Hematopoietic multipotent progenitor cell treated with erythropoietin and hydrocortisone succinate and interleukin-3 and kit ligand, for 4 days (in vitro differentiated cells): Measurements from ENCODE around the gene CIBAR2.

Source experiments
- DNase-seq: peaks from one replicate; pipeline ENCODE4 v3.0.0-alpha.2; 2015

CIBAR2 gene

DNA sequence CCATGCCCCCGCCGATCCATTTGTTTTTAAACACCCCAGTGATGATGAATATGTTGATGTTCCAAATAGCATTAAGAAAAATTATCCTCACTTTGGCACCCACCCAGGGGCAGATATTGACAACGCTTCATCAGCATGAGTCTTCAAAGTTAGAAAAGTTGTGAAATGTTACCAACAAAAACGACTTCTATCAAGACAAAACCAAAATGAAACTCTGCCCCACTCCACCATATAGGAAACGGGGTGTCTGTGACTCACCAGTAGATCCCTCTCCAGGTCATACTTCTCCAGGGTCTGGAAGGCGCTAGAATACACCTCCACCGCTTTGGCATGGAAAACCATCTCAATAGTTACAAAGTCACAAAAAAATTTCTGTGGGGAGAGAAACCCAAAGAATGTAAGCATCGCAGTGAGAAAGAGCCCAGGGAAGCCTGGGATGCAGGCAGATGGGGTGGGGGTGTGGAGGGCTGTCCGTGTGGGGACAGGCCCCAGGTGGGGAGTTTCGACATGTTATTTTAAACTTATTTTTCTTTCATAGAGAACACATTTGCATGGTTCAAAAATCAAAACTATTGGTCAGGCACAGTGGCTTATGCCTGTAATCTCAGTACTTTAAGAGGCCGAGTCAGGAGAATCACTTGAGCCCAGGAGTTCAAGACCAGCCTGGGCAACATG lies 10.2 kb downstream of the CIBAR2 start:
- DNase-seq: no peak

DNA sequence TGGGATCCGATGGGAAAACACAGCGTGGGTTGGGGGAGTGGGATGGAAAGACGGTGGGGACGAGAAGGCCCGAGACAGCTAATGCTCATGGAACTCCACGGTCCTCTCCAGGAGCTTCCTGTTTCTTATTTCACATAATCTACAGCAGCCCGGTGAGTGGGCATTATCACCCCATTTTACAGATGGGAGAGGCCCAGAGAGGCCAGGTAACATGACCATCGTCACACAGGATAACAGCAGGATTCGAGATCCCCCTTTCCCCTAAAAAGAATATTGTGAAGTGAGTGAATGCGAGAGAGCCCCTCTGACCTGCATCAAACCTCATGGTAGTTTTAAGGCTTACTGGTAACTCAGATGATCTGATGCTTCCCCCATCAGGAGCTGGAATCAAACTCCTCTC lies 12.0 kb downstream of the CIBAR2 start:
- no peak for DNase-seq

DNA sequence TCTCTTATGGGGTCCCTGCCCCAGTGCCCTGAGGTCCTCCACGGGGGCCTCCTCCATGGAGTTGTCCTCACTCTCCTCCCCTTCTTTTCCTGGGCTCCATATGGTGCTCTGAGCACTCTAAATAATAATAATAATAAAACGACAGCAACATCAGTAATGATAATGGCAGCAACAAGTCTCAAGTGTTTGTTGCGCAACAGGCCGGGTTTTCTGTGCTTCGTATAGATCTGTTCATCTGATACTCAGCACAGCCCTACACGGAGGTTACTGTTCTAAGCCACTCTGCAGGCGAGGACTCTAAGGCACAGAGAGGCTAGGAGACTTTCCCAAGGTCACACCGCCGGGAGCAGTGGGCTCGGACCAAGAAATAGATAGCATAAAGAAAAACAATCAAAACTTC lies 13.7 kb downstream of the CIBAR2 start:
- DNase-seq: peak; percentile 56

DNA sequence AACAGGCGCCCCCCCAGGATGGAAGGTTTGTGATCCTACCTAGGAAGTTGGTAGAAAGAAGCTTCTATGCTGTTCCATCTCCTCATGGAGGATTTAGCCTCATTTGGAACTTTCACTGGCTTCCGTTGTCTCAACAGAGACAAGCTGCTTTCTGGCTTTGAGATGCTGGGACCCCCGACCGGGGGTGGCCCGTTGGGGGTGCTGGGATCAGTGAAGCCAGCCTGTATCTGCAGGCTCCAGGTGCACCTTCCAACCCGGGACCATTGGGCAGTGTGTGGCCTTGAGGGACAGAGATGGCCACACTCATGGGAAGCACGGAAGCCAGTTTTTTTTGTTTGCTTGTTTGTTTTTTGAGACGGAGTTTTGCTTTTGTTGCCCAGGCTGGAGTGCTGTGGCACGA lies 15.4 kb downstream of the CIBAR2 start:
- DNase-seq: no peak

DNA sequence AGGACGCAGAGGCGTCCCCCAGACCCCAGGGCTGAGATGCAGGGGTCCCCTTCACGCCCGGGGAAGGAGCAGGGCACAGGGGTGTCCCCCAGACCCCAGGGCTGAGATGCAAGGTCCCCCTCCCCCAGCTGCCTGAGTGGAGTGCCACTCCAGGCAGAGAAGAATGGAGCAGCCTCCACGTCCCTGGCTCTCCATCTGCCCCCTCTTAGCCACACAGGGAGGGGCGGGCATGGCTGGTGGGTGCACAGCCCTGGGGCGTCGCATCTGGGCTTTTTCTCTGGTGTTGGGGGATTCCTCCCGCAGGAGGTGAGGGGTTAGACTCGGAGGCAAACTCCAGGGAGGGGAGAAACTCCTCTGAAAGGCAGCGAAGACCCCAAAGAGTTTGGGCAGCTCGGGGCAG lies 17.5 kb downstream of the CIBAR2 start:
- DNase-seq: no peak

DNA sequence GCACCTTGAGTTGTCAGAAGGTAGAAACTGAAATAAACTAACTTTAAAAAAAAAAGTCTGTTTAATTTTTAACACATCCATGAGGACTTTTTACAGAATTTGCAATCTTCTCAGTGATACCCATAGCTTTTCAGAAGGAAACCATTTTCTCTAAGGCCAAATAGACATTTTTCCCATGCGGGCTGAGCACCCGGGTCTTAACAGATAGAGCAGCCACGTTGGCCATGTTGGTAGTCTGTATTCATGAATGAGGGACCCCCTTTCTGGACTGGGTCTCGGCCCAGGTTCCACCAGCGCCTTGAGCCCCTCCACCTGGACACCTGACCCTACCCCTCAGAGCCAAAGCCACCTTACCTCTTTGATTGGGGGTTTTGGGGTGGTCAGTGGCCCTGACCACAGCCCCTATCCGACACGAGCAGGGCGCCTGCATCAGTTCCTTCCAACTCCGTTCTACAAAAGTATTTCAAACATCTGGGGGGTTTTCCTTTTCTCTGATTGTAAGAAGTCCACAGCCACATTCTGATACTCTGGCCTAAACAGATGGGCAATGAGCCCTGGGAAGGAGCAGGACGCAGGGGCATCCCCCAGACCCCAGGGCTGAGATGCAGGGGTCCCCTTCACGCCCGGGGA lies 18.0 kb downstream of the CIBAR2 start:
- no peak for DNase-seq

DNA sequence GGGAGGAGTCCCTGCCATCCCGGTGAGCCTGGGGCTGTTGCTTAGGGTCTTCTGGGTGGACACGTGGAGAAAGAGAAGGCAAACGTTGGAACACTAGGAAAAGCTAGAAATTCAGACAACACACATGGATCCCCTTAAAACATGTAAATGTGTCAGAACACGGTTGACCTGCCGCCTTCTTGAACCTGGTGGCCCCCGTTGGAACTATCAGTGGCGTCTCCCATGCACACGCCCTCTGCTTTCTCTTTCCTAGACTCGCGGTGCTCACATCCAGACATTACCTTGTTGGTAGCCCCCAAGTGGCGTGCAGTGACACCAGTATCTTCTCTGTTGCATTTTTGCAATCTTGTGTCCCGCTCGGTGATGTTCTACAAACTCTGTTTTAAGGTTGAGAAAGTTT lies 18.6 kb downstream of the CIBAR2 start:
- no peak for DNase-seq

DNA sequence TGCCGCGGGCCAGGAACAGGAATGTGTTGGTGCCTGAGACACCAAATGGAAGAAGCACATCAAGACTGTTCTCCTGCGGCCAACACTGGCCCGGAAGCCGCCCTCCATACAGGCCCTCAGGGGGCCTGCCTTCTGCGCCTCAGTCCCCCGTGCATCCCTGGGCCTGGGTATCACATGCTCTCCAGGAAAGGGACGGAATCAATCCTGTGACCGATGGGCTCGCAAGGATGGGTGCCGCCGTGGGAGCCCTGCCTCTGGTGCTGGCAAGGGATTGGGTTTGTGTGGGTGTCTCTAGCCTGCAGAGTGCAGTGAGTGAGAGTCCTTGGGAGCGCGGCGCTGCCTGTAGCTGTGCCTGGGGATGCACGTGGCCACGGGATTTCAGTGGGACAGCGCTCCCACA lies 19.4 kb downstream of the CIBAR2 start:
- no peak for DNase-seq

DNA sequence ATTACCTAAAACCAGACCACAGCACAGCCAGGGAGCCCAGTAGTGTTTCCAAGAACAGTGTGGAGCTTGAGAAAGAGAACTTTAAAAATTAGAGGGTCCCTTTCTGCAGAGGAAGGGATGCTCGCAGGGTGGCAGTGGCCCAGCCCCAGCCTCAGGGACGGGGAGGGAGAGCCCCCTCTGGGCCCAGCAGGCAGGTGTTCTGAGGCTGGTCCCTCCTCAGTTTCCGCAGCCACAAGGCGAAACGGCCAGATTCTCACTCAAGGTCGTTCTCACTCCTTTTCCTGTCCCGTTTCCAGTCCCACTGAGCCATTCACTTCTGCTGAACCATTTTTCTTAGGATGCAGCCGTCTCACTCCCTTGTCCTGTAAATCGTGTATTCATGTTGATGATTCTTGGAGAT lies 20.0 kb downstream of the CIBAR2 start:
- DNase-seq: no peak

DNA sequence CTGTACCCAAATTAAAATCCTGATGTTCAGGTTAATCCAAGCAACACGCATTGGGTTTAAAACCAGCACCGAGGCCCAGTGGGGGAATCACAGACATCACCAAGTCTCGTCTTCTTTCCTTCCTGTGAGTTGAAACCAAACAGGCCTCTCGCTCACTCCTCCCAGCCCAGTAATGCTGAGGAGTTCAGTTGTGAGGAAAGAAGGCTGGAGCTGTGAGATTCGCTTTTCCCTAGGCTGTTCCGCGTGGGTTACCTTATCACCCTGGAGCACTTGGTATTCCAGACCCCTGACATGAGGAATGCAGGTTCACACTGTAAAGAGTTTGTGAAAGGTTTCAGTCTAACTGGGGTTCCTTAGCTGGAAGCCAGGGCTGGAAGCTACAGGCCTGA lies 20.8 kb downstream of the CIBAR2 start:
- no peak for DNase-seq

DNA sequence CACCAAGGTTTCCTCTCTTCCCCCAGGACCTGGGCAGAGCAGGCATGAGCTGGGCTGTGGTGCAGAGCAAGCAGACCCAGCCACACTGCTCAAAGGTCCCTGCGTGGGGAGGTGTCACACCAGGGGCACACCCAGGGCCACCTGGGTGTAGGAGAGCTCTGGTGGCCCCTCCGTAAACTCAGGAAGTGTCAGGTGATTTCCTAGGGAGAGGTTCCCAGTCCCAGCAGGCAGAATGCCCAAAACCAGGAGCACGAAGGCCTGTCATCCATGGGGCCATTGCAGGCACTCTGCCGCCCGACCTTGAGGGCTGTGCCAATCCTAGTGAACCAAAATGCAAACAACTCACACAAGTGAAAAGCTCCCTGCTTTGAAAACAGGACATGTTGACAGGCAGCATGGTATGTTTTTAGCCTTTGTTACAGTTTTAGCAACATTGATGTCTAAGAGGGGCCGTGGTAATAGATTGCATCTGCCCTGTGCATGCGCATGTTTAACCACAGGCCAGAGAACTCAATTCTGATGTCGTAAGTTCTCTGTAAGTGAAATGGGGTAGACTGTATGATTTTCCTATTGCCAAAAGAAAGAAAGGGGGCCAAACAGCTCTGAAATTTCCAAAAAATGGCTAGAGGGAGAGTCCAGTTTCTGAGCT lies 21.3 kb downstream of the CIBAR2 start:
- DNase-seq: peak; percentile 73

DNA sequence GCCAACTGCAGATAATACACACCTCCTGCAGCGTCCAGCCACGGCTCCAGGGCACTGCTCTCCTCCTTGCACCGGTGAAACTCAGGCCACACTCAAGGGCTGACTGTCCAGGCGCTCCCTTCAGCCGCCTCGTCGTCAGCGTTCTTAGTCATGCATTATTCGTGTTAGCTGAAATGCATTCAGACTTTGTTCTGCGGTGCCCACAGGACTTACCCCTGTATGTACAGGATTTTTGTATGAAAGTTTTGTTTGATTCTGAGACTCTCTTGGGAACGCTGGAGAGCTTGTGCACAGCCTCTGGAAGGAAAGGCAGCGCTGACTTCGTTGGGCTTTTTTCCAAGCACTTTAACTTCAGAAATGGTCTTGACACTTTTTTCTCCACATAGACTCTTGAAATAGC lies 22.1 kb downstream of the CIBAR2 start:
- DNase-seq: no peak

DNA sequence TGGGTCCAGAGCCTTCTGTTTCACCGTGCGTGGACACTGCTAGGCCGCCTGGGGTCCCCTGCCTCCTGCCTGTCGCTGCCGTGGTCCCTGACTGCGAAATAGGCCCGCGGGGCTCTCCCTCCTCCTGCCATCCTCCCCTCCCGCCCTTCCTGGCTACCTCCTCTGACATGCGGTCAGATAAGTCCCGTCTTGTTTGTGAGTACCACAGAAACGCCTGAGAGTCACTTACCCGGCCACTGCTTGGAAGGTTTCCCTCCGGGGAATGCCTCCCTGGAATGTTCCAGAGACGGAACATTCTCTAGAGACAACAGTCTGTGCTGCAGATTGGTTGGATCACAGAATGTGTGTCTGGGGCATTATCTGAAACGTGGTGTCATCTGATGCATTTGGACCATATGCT lies 22.7 kb downstream of the CIBAR2 start:
- no peak for DNase-seq

DNA sequence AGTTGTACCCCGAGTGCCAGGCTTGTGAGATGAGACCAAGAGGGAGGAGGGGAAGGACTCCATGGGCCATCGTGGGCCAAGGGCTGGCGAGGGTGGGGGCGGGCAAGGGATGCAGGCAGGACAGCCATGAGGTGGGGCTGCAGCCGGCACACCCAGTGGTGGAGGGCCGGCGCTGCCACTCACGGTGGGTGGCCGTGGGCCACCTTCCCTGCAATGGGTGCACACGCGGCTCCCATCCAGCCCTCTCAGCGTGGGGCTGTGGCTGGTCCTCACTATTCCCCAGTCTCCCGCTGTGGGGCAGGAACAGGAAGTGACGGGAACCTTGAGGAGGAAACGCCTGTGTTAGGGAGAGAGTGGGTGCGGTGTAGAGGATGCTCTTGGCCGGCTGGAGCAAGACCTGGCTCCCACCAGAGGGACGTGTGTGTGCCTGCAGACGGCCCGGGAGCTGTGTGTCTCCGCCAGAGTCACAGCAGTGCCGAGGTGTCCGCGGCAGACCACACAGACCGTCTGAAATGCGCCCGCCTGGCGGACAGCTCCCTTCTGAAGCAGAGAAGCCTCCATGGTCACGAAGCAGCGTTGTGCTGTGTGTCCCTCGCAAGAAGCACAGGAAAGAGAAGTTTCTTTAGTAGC lies 23.6 kb downstream of the CIBAR2 start:
- DNase-seq: no peak

DNA sequence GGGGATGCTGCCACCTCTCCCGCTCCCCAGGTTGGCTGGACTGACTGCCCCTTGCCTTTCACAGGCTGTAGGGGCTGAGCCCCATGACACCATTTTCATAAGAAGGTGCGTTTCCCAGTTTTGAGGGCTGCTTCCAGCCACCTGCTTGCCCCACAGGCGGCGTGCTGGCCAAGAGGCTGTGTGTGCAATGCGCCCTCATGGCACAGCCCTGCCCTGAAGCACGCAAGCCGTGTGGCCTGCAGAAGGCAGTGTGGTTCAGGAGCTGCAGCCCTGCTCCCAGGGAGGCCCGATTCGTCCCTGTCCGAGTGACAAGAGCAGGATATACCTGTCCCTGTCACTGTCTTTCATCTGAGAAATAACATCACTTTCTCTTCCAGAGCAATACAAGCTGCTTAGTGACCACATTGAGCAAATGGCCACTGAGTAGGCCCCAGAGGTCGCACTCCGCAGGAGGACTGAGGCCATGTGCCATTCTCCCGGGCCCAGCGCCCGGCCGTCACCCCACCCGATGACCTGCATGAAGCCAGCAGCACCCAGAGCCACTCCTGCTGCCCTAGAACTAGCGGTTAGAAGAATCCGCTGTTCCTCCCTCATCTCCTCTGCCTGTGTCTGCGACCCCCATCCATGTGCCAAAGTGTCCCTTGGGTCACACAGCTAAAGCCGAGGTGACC lies 24.2 kb downstream of the CIBAR2 start:
- no peak for DNase-seq

DNA sequence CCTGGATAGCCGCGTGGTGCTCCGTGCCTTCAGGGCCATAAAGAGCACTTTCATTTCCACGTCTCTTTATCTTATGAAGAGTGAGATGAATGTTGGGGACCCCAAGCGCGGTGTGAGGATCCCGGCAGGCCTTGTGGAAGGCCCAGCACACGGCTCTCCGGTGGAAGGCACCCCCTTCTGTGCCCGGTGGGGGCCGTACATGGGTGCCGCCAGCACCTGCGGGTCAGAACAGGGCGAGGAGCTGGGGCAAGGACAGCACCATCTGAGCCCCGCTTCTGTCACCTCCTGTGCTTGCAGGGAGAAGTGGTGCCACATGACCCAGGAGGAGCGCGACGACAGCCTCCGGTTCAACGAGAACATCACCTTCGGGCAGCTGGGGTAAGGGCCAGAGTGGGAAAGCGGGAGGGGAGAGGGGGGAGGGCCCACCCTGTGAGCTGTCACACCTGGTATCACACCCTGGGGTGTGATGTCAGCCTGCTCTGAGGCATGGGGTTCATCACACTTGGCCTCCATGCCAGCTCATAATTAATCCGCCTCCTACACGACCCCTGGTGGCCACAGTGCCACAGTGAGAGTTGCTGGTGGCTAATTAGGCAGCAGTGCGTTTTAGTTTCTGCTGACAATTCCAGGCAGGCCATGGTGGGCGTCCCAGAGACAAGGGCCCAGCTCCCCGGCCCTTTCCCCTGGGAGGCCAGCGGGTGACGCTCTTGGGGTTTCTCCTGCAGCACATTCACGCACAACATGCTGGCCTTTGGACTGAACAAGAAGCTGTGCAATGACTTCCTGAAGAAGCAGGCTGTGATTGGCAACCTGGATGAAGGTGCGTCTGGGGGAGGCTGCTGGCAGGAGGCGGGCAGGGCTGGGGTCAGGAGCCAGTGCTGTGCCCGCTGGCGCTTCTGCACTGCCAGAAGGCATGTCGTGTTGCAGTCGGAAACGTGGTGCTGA lies 25.7 kb downstream of the CIBAR2 start:
- DNase-seq: peak; percentile 91

DNA sequence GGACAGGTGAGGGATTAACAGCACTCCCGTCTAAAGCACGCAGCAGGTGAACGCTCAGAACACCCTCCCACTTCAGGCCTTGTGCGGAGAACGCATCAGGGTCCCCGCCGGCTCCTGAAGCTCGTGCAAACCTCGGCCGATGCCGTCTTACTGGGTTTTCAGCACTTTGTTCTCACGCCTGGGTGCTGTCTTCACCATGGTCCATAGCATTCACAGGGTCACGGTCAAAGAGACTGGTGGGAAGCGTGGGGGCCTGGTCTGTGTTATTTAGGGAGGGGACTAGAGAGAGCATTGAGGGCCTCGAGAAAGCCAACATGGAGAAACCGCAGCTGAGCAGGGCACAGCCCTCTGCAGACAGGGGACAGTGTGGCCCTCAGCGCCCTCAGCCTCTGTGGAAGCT lies 26.6 kb downstream of the CIBAR2 start:
- no peak for DNase-seq

DNA sequence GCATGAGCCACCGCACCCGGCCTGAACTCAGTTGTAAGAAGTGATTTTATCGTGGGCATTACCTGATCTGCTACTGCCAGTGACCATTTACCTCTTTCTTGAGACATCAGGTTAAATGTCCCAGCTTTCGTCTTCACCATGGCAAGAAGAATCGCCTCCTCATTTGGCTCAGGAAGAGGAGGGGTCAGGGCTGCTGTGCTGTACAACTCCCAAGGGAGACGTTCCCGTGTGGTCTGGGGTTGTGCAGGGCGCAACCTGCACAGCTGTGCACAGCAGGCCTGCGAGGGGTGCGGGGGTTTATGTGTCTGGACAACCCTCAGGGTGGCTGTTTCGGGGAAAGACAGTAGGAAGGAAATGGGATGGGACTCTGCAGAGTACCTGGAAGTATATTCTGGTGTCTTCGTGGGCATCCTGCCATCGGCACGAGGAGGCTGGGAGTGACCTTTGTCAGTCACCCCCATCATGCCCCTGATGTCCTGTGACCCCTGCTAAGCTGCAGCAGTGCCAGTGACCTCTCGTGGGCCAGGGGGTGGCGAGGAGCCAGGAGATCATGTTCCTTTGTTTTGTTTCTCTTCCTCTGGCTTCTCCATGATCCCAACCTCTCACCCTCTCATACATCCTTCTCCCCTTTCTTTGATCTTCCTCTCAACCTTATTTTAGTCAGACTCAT lies 27.3 kb downstream of the CIBAR2 start:
- no peak for DNase-seq

DNA sequence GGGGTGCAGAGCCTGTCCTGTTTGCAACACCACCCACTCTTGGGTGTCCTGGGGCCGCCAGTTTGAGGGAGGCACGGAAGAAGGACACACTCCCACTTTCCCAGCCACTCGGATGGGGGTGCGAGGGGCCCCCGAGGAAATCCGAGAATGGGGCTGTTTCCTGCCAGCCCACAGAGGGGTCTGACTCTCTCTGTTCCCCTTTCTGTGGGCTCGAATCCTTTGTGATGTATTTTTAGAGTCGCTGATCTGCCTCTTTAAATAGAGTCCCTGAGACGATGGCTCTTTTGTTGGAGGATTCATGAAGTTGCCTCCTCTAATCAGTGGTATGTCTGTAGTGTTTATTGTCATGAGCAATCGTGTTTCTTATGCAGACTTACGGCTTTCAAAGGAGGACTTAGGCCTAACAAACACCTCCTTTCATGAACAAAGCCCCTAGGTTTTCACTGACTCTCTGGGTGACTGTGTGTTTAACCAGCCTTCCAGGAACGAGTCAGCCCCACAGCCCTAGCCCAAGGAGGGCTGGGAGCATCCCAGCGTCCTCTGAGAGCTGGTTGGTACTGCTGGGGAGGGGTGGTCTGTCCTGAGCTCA lies 29.1 kb downstream of the CIBAR2 start:
- DNase-seq: no peak

DNA sequence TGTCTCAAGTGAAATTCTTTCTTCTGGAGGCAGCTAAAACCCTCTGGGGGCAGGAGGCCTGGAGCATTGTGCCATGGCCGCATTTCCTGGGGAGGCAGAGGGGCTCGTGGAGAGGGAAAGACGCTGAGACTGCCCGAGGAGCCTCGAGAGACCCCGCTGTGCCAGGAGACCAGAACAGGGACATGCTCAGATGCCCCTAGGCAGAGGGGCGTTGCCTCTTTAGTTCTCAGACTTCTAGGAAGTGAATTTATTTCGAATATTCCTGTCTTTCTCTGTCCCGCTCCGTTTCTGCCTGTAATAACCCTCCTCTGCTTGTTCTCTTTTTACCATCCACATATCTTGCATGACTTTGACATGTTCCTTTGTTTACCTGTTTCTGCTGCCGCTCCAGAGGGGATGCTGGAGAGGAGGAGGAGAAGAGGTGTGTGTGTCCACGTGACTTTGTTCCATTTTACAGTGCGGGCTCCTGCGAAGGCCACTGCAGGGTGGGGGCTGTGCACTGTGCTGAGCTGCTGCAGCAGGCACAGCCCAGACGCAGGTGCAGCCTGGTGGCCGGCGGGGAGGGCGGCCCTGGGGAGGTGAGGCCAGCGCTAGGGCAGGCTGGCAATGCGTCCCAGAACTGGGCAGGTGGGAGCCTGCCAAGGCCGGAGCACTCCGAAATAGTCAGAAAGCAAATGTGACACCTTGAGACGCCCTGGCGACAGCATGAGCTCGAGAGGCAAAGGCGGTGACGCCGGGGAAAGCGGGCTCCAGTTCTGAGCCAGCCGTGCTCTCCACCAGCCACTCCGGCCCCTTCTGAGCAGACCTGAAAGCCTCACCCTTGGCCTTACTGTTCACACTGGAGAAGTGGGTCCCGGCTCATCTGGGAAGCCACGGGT lies 29.9 kb downstream of the CIBAR2 start:
- DNase-seq: no peak
